Activated B cell treated with CpG ODN at 0.5 μM for 24 hours (primary cell): ENCODE results near the gene OMD. TPM values are rescaled to one million over a fixed set of nuclear protein-coding genes. Genes with fewer than 3 reads are reported as not detected.

Experiments
- ATAC-seq: fragments of 200-7000 bp; cut with Tn5 transposase; one replicate; pipeline ENCODE4 v1.10.0; 2021; ENCODE audit warnings: low read depth, mild to moderate bottlenecking, moderate library complexity
- CTCF ChIA-PET: fragments of 350-600 bp; sonication (Branson Sonifier 250); formaldehyde crosslinking; loops from one replicate; lab custom pipeline; 2021; ENCODE audit warnings: antibody characterized with exemption; lab: Charles Lee
- POLR2A ChIA-PET: fragments of 350-600 bp; sonication (Branson Sonifier 250); formaldehyde crosslinking; loops from one replicate; lab custom pipeline; 2021; ENCODE audit warnings: antibody characterized with exemption; lab: Charles Lee
- DNase-seq: peaks from one replicate; pipeline ENCODE4 v3.0.0; 2022
- H3K27ac Mint-ChIP-seq: one replicate; pipeline ENCODE4 v1.8.0; 2020; ENCODE audit warnings: mixed read lengths
- H3K27me3 Mint-ChIP-seq: one replicate; pipeline ENCODE4 v1.8.0; 2021; ENCODE audit warnings: mixed read lengths
- H3K36me3 Mint-ChIP-seq: one replicate; pipeline ENCODE4 v1.8.0; 2021; ENCODE audit warnings: low read depth, mixed read lengths
- H3K4me1 Mint-ChIP-seq: one replicate; pipeline ENCODE4 v1.8.0; 2021; ENCODE audit warnings: mixed read lengths
- H3K4me3 Mint-ChIP-seq: one replicate; pipeline ENCODE4 v1.8.0; 2020; ENCODE audit warnings: mild to moderate bottlenecking, mixed read lengths
- H3K9me3 Mint-ChIP-seq: one replicate; pipeline ENCODE4 v1.8.0; 2020; ENCODE audit warnings: mixed read lengths
- CTCF ChIP-seq: fragments of 200-600 bp; IDR thresholded peaks from one replicate; pipeline ENCODE4 v1.8.0; 2022; ENCODE audit warnings: antibody characterized with exemption, mild to moderate bottlenecking
- intact Hi-C: fragments of 100-400 bp; cut with micrococcal nuclease; formaldehyde crosslinking; loops from one replicate; pipeline ENCODE4 v1.15.1; 2024
- total RNA-seq: library from RNA; stranded (reverse); gene quantifications from 2 replicates; pipeline ENCODE4 v1.2.3, GENCODE V29; 2022

OMD gene
- total RNA-seq, 1 donor from 2014 or later, result not detected

GRCh38 chr9:92378865-92379560 is 45.3 kb downstream of the OMD start:
- POLR2A ChIA-PET, result no interaction called here
- H3K27me3 Mint-ChIP-seq, result no peaks in the 10 kb centered on the region
- no peaks in the 10 kb centered on the region for H3K4me1 Mint-ChIP-seq
- H3K36me3 Mint-ChIP-seq, result peaks cover 19% of the 10 kb centered on the region
- DNase-seq (no peak), ATAC-seq (no peak)
- no peak overlapping the region for H3K27ac Mint-ChIP-seq
- peaks cover 15% of the 10 kb centered on the region for H3K9me3 Mint-ChIP-seq
- no peak overlapping the region for H3K4me3 Mint-ChIP-seq
- TF ChIP-seq CTCF, result no peak
- intact Hi-C loops, result no loop called here
- CTCF ChIA-PET, result no interaction called here

- ATAC-seq, result no peak
- no peak overlapping the region for H3K27ac Mint-ChIP-seq
- no peaks in the 10 kb centered on the region for H3K27me3 Mint-ChIP-seq
- CTCF ChIA-PET, result no interaction called here
- POLR2A ChIA-PET, result no interaction called here
- TF ChIP-seq CTCF, result no peak
- no peak overlapping the region for H3K4me3 Mint-ChIP-seq
- H3K36me3 Mint-ChIP-seq, result peaks cover 20% of the 10 kb centered on the region
- peaks cover 16% of the 10 kb centered on the region for H3K9me3 Mint-ChIP-seq
- DNase-seq, result no peak
- no peaks in the 10 kb centered on the region for H3K4me1 Mint-ChIP-seq
- intact Hi-C loops, result no loop called here
Observed at GRCh38 chr9:92377876-92378275, 46.4 kb downstream of the OMD start.

GRCh38 chr9:92373167-92373566 is 51.1 kb downstream of the OMD start:
- CTCF ChIA-PET, result no interaction called here
- H3K4me3 Mint-ChIP-seq, result no peak overlapping the region
- DNase-seq (no peak), ATAC-seq (no peak)
- H3K9me3 Mint-ChIP-seq, result peaks cover 23% of the 10 kb centered on the region
- no peaks in the 10 kb centered on the region for H3K4me1 Mint-ChIP-seq
- H3K27ac Mint-ChIP-seq, result no peak overlapping the region
- peaks cover 25% of the 10 kb centered on the region for H3K36me3 Mint-ChIP-seq
- H3K27me3 Mint-ChIP-seq, result no peaks in the 10 kb centered on the region
- TF ChIP-seq CTCF, result no peak
- intact Hi-C loops, result no loop called here
- POLR2A ChIA-PET, result no interaction called here

- intact Hi-C loops, result no loop called here
- no peak for TF ChIP-seq CTCF
- no peak overlapping the region for H3K27ac Mint-ChIP-seq
- H3K9me3 Mint-ChIP-seq, result peaks cover 8% of the 10 kb centered on the region
- DNase-seq, result no peak
- peaks cover 18% of the 10 kb centered on the region for H3K36me3 Mint-ChIP-seq
- ATAC-seq, result no peak
- ChIA-PET CTCF (no interaction called here), POLR2A (no interaction called here)
- no peaks in the 10 kb centered on the region for H3K4me1 Mint-ChIP-seq
- H3K4me3 Mint-ChIP-seq, result no peak overlapping the region
- no peaks in the 10 kb centered on the region for H3K27me3 Mint-ChIP-seq
Observed at GRCh38 chr9:92369075-92369474, 55.2 kb downstream of the OMD start.

Other genes with a start within 250 kb of the OMD start
- gene IARS1, start 130.8 kb downstream of the OMD start, total RNA-seq, result 176 and 205 TPM in 2 replicates
- 67.0 and 78.4 TPM in 2 replicates for gene NOL8, start 99.1 kb downstream of the OMD start, total RNA-seq
- gene CENPP, start 98.5 kb downstream of the OMD start, total RNA-seq, result 5.7 and 5.9 TPM in 2 replicates
- not detected in 2 replicates for gene OGN, start 19.9 kb downstream of the OMD start, total RNA-seq
- not detected in 2 replicates for gene ASPN, start 58.0 kb upstream of the OMD start, total RNA-seq
- gene ECM2, start 111.5 kb upstream of the OMD start, total RNA-seq, result not detected in 2 replicates
- 9.7 and 9.8 TPM in 2 replicates for gene IPPK, start 245.7 kb upstream of the OMD start, total RNA-seq